NT2/D1 (cell line): ENCODE results near the gene MTERF4.

Experiments
- SUZ12 ChIP-seq: IDR thresholded peaks from 2 replicates; pipeline ENCODE4 v1.6.1; 2011; ENCODE audit not compliant: insufficient read length, insufficient read depth; ENCODE audit errors: extremely low read depth
- YY1 ChIP-seq: IDR thresholded peaks from 2 replicates; pipeline ENCODE4 v1.6.1; 2011; ENCODE audit not compliant: insufficient read length, insufficient read depth
- ZNF274 ChIP-seq: IDR thresholded peaks from 2 replicates; pipeline ENCODE4 v1.6.1; 2011; ENCODE audit warnings: mild to moderate bottlenecking, low read depth, low read length

- TF ChIP-seq YY1 (no peak), ZNF274 (no peak), SUZ12 (no peak)
Observed at GRCh38 chr2:241112046-241112445, 10.0 kb upstream of the MTERF4 start.
